Esophagus squamous epithelium (tissue), 4 donors: Measurements from ENCODE around the gene KATNAL2.

ENCODE experiments used
- CTCF ChIP-seq, 6 experiments: fragments of 450-650 bp in 4 of 6; fragments of 200-600 bp in 2 of 6; sonication (generic) in 2 of 6; IDR thresholded peaks; one replicate each; pipeline ENCODE4 v1.5.1; 2016 to 2019; ENCODE audit warnings: antibody characterized with exemption in 6 of 6, mild to moderate bottlenecking in 4 of 6, moderate library complexity in 4 of 6
- POLR2A ChIP-seq, 4 donors: fragments of 450-650 bp; IDR thresholded peaks; one replicate each; pipeline ENCODE4 v1.6.1; 2017; ENCODE audit warnings: antibody characterized with exemption in 4 of 4, mild to moderate bottlenecking in 4 of 4, moderate library complexity in 3 of 4

- TF ChIP-seq CTCF (IDR thresholded peaks at IDR 0.05) = no peak
- TF ChIP-seq POLR2A (IDR thresholded peaks at IDR 0.05) = no peak
Measured at GRCh38 chr18:47062471-47062870, 145.1 kb downstream of the KATNAL2 start.
